Measurements from ENCODE around the gene ATXN7L1.

Gene ATXN7L1

GRCh38 chr7:105708763-105709080 lies 167.7 kb downstream of the ATXN7L1 start:
- H4K20me1 ChIP-seq (ENCODE audit: insufficient read depth, low read length): no peaks in the 10 kb centered on the region
- H3K79me2 ChIP-seq (ENCODE audit: low read length): no peaks in the 10 kb centered on the region
- no peak for TF ChIP-seq CTCF (IDR thresholded peaks at IDR 0.05; ENCODE audit: low read length)
- no peak for TF ChIP-seq EZH2phosphoT487 (IDR thresholded peaks at IDR 0.05; ENCODE audit: low read length)
- TF ChIP-seq EZH2 (optimal IDR thresholded peaks at IDR 0.05; ENCODE audit: low read depth, low read length): no peak
- no peaks in the 10 kb centered on the region for H3K27me3 ChIP-seq (replicated peaks; ENCODE audit: insufficient read depth, low read length)
- H3K36me3 ChIP-seq (replicated peaks; ENCODE audit: insufficient read depth, low read length): no peaks in the 10 kb centered on the region
- no peak overlapping the region for H3K4me2 ChIP-seq (ENCODE audit: low read depth, low read length)
- H2AFZ ChIP-seq (ENCODE audit: low read length): no peak overlapping the region
- no peak overlapping the region for H3K9ac ChIP-seq (ENCODE audit: low read length)
- no peaks in the 10 kb centered on the region for H3F3A ChIP-seq (ENCODE audit: insufficient read depth, low read length)
- H3K4me1 ChIP-seq (ENCODE audit: low read length): no peaks in the 10 kb centered on the region
- H3K9me3 ChIP-seq (replicated peaks; ENCODE audit: insufficient read depth, low read length): no peaks in the 10 kb centered on the region
- no peak for DNase-seq
- H3K9me2 ChIP-seq (replicated peaks; ENCODE audit: insufficient read depth, low read length): no peaks in the 10 kb centered on the region
- no peak overlapping the region for H3K4me3 ChIP-seq (ENCODE audit: low read length)
- H3K27ac ChIP-seq (ENCODE audit: low read length): no peak overlapping the region

- no peak for DNase-seq
- H3K4me3 ChIP-seq (ENCODE audit: low read length): no peak overlapping the region
- H3F3A ChIP-seq (ENCODE audit: insufficient read depth, low read length): no peaks in the 10 kb centered on the region
- no peaks in the 10 kb centered on the region for H3K9me2 ChIP-seq (replicated peaks; ENCODE audit: insufficient read depth, low read length)
- H3K9ac ChIP-seq (ENCODE audit: low read length): no peak overlapping the region
- H3K4me1 ChIP-seq (ENCODE audit: low read length): no peaks in the 10 kb centered on the region
- no peak overlapping the region for H3K27ac ChIP-seq (ENCODE audit: low read length)
- H3K9me3 ChIP-seq (replicated peaks; ENCODE audit: insufficient read depth, low read length): no peaks in the 10 kb centered on the region
- no peaks in the 10 kb centered on the region for H4K20me1 ChIP-seq (ENCODE audit: insufficient read depth, low read length)
- no peaks in the 10 kb centered on the region for H3K36me3 ChIP-seq (replicated peaks; ENCODE audit: insufficient read depth, low read length)
- TF ChIP-seq EZH2phosphoT487 (IDR thresholded peaks at IDR 0.05; ENCODE audit: low read length): no peak
- TF ChIP-seq EZH2 (optimal IDR thresholded peaks at IDR 0.05; ENCODE audit: low read depth, low read length): no peak
- no peak for TF ChIP-seq CTCF (IDR thresholded peaks at IDR 0.05; ENCODE audit: low read length)
- no peak overlapping the region for H2AFZ ChIP-seq (ENCODE audit: low read length)
- H3K27me3 ChIP-seq (replicated peaks; ENCODE audit: insufficient read depth, low read length): no peaks in the 10 kb centered on the region
- H3K4me2 ChIP-seq (ENCODE audit: low read depth, low read length): no peak overlapping the region
- no peaks in the 10 kb centered on the region for H3K79me2 ChIP-seq (ENCODE audit: low read length)
These were observed 168.2 kb downstream of the ATXN7L1 start for GRCh38 chr7:105707967-105708762.

GRCh38 chr7:105707381-105707780 lies 169.0 kb downstream of the ATXN7L1 start:
- TF ChIP-seq CTCF (IDR thresholded peaks at IDR 0.05; ENCODE audit: low read length) (no peak), EZH2phosphoT487 (IDR thresholded peaks at IDR 0.05; ENCODE audit: low read length) (no peak), EZH2 (optimal IDR thresholded peaks at IDR 0.05; ENCODE audit: low read depth, low read length) (no peak)
- H4K20me1 ChIP-seq (ENCODE audit: insufficient read depth, low read length): no peaks in the 10 kb centered on the region
- no peak overlapping the region for H3K4me3 ChIP-seq (ENCODE audit: low read length)
- H3K4me2 ChIP-seq (ENCODE audit: low read depth, low read length): no peak overlapping the region
- H3K79me2 ChIP-seq (ENCODE audit: low read length): no peaks in the 10 kb centered on the region
- H3K9me3 ChIP-seq (replicated peaks; ENCODE audit: insufficient read depth, low read length): no peaks in the 10 kb centered on the region
- H3K9ac ChIP-seq (ENCODE audit: low read length): no peak overlapping the region
- H3K27me3 ChIP-seq (replicated peaks; ENCODE audit: insufficient read depth, low read length): no peaks in the 10 kb centered on the region
- no peaks in the 10 kb centered on the region for H3F3A ChIP-seq (ENCODE audit: insufficient read depth, low read length)
- H3K4me1 ChIP-seq (ENCODE audit: low read length): no peaks in the 10 kb centered on the region
- H3K36me3 ChIP-seq (replicated peaks; ENCODE audit: insufficient read depth, low read length): no peaks in the 10 kb centered on the region
- H3K27ac ChIP-seq (ENCODE audit: low read length): no peak overlapping the region
- H3K9me2 ChIP-seq (replicated peaks; ENCODE audit: insufficient read depth, low read length): no peaks in the 10 kb centered on the region
- no peak for DNase-seq
- H2AFZ ChIP-seq (ENCODE audit: low read length): no peak overlapping the region

Measured in MM.1S (cell line).